ENCODE measurements around the gene AK8. TPM values are rescaled to one million over a fixed set of nuclear protein-coding genes. Genes with fewer than 3 reads are reported as not detected.
A peak's percentile ranks its signal among the peaks of the same experiment; 100 is the strongest.

The AK8 gene
- total RNA-seq, 1 donor from 2014 or later: 2.1 TPM

DNA sequence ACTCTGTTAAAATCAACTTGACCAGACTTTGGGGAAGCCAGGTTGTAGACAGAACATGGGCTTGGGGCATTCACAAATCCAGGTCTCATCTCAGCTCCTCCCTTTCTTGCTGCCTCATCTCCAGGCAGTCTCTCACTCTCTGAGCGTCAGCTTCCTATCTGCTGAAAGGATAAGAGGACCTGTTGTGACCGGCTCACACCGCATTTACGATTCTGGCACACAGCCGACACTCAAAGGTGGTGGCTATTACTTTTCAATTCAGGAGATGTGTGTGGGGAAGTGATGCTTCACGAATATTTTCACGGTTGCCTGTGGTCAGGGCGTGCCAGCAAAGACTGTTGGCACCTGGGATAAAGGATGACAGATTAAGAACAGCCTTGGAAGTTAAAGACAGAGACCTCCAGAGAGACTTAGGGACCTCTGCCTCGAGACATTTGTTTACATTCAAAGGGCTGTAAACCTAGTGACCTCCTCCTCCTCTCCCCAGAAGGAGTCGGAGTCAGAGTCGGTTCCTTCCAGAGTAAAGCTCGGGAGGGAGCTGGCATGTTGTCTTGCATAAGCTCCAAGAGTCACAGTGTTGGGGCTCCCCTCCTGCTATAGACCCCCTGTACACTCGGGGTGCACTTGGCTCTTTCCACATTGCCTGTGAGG lies 83.2 kb downstream of the AK8 start:
- Mint-ChIP-seq H3K9me3 (peaks cover 3% of the 10 kb centered on the region), H3K27me3 (ENCODE audit: low read depth) (peaks cover 37% of the 10 kb centered on the region), H3K4me3 (no peak overlapping the region), H3K27ac (no peak overlapping the region), H3K36me3 (no peaks in the 10 kb centered on the region), H3K4me1 (peaks cover 10% of the 10 kb centered on the region)
- TF ChIP-seq CTCF (IDR thresholded peaks at IDR 0.05; ENCODE audit: unreplicated experiment): no peak
- no peak for DNase-seq (ENCODE audit: low spot score in 2 of 2, unreplicated experiment in 2 of 2)

DNA sequence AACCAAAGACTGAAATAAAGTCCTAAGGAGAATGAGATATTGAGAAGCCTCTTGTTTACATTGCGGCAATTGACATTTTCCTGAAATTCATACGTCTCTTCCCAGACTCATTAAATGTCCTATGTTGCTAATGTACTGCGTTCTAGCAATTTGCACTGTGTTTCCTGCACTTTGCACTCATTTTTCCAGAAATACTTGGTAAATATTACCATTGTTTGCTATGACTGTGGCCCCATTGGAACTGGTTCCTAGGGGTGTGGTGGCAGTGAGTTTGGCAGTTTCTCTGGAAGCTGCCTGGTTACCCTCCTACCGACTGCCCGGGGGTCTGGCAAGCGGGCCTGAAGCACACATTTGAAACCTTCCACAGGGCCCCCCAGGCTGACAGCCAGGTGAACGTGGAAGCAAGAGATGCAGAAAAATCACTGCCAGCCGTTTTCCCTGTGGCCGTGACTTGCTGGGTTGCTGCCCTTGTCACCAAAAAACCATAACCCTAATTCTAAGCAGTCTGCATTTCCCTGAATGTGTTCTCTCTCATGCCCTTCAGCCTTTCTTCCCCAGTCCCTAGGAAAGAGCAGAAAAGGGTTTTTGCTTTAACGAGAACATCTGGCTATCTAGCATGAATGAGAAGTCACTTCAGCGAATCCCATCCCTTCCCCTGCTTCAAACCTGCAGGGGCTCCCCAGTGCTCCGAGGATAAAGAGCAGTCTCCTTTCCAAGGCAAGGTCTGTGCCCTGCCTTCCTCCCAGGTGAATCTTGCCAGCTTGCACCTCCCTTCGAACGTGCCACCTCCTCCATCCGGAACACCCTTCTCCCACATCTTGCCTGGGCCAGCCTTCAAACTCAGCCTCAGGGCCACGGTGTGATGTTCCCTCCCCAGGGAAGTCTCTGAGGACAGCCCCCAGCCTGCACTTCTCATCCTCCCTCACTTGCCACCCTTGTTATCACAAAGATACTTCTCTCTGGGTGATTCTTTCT lies 84.2 kb downstream of the AK8 start:
- H3K4me1 Mint-ChIP-seq: peaks cover 8% of the 10 kb centered on the region
- peaks cover 37% of the 10 kb centered on the region for H3K27me3 Mint-ChIP-seq (ENCODE audit: low read depth)
- DNase-seq (ENCODE audit: low spot score in 2 of 2, unreplicated experiment in 2 of 2): no peak

DNA sequence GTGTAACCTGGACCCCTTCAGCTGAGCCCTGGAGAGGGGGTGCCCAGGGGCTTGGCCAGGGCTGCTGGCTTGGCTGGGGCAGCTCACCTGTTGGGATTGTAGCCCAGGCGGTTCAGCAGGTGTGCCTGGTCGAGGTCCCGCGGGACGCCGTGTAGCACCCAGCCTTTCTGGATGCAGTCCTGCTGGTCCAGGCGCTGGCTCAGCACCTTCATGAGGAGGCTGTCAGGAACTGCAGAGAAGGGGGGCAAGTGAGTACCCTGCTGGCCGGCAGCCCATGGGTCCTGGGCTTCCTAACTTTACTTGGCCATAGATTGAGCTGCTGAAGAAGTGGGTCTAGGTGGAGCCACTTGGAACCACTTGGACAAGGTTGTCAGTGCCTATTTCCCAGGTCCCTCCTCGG lies 85.5 kb downstream of the AK8 start:
- H3K4me1 Mint-ChIP-seq: no peaks in the 10 kb centered on the region
- H3K4me3 Mint-ChIP-seq: no peak overlapping the region
- H3K27ac Mint-ChIP-seq: no peak overlapping the region
- H3K27me3 Mint-ChIP-seq (ENCODE audit: low read depth): peaks cover 35% of the 10 kb centered on the region
- peaks cover 15% of the 10 kb centered on the region for H3K9me3 Mint-ChIP-seq
- no peak for TF ChIP-seq CTCF (IDR thresholded peaks at IDR 0.05; ENCODE audit: unreplicated experiment)
- peak in 1 of 2 experiments; percentile 24 for DNase-seq (ENCODE audit: low spot score in 2 of 2, unreplicated experiment in 2 of 2)
- peaks cover 3% of the 10 kb centered on the region for H3K36me3 Mint-ChIP-seq

More for the DNA sequence above, 84.2 kb downstream of the AK8 start:
- no peak overlapping the region for H3K4me3 Mint-ChIP-seq
- peaks cover 3% of the 10 kb centered on the region for H3K9me3 Mint-ChIP-seq
- H3K36me3 Mint-ChIP-seq: peaks cover 3% of the 10 kb centered on the region
- TF ChIP-seq CTCF (IDR thresholded peaks at IDR 0.05; ENCODE audit: unreplicated experiment): no peak
- H3K27ac Mint-ChIP-seq: no peak overlapping the region

GRCh38 chr9:132791699-132792240 lies 86.3 kb downstream of the AK8 start:
- no peak overlapping the region for H3K27ac Mint-ChIP-seq
- H3K27me3 Mint-ChIP-seq (ENCODE audit: low read depth): peaks cover 34% of the 10 kb centered on the region
- no peak for TF ChIP-seq CTCF (IDR thresholded peaks at IDR 0.05; ENCODE audit: unreplicated experiment)
- peak in 1 of 2 experiments; percentile 19 for DNase-seq (ENCODE audit: low spot score in 2 of 2, unreplicated experiment in 2 of 2)
- H3K9me3 Mint-ChIP-seq: peaks cover 16% of the 10 kb centered on the region
- no peak overlapping the region for H3K4me3 Mint-ChIP-seq
- H3K4me1 Mint-ChIP-seq: no peaks in the 10 kb centered on the region
- peaks cover 3% of the 10 kb centered on the region for H3K36me3 Mint-ChIP-seq

DNA sequence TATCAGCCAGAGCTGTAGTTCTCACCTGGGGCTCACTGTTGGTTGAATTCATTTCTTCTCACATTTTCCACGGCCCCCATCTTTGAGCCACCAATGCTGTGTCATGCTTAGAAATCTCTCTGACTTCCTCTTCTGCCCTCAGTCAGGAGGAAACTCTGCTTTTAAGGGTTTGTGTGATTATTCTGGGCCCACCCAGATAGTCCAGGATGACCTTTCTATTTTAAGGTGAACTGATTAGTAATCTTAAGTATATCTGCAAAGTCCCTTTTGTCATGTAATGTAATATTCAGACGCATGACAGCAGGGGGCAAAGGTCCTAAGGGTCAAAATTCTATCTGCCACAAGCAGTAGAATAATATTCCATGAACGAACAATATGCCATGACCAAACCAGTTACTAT lies 88.4 kb downstream of the AK8 start:
- no peaks in the 10 kb centered on the region for H3K4me1 Mint-ChIP-seq
- H3K9me3 Mint-ChIP-seq: peaks cover 16% of the 10 kb centered on the region
- DNase-seq (ENCODE audit: low spot score in 2 of 2, unreplicated experiment in 2 of 2): peak in 1 of 2 experiments; percentile 3
- no peak for TF ChIP-seq CTCF (IDR thresholded peaks at IDR 0.05; ENCODE audit: unreplicated experiment)
- no peak overlapping the region for H3K27ac Mint-ChIP-seq
- H3K27me3 Mint-ChIP-seq (ENCODE audit: low read depth): peaks cover 29% of the 10 kb centered on the region
- peaks cover 3% of the 10 kb centered on the region for H3K36me3 Mint-ChIP-seq
- no peak overlapping the region for H3K4me3 Mint-ChIP-seq
